Measurements from ENCODE around the gene ZNF385B. TPM values are rescaled to one million over a fixed set of nuclear protein-coding genes. Genes with fewer than 3 reads are reported as not detected.

The ZNF385B gene
- total and polyA plus RNA-seq, 10 of the 15 experiments (the other 5 are each of a cell fraction or from before 2014, with no cell fraction given), result not detected

- SMC1A ChIA-PET (ENCODE audit: uncharacterized antibody, unreplicated experiment), result no interaction called here
- Histone ChIP-seq H3K9me3 (replicated peaks; ENCODE audit: control insufficient read depth, insufficient read depth, low read length) (no peaks in the 10 kb centered on the region), H3K36me3 (ENCODE audit: control insufficient read depth in 2 of 2, insufficient read depth in 2 of 2, low read length in 1 of 2) (no peaks in the 10 kb centered on the region), H3K9ac (ENCODE audit: control insufficient read depth, insufficient read depth, low read length) (no peak overlapping the region), H3K4me3 (no peak overlapping the region), H3K4me1 (ENCODE audit: control insufficient read depth, insufficient read depth, low read length) (no peaks in the 10 kb centered on the region), H2AFZ (ENCODE audit: control insufficient read depth, low read depth, low read length) (no peak overlapping the region), H4K20me1 (ENCODE audit: control insufficient read depth, insufficient read depth) (no peaks in the 10 kb centered on the region), H3K4me2 (ENCODE audit: control insufficient read depth, insufficient read depth) (no peak overlapping the region), H3K27ac (ENCODE audit: control insufficient read depth, insufficient read depth) (no peak overlapping the region), H3K79me2 (ENCODE audit: control insufficient read depth, insufficient read depth, low read length) (no peaks in the 10 kb centered on the region), H3K27me3 (replicated peaks in 1 of 2; ENCODE audit: control insufficient read depth in 2 of 2, insufficient read depth in 2 of 2, low read length in 1 of 2) (no peaks in the 10 kb centered on the region; a peak in 1 of 4 replicates)
- CTCF ChIA-PET, result no interaction called here
- no TSS peak for BruUV-seq (replicated peaks)
- RAD21 ChIA-PET (ENCODE audit: unreplicated experiment), result no interaction called here
- 17% methylated on average over 2 of the region's 2 CpGs for WGBS (ENCODE audit: insufficient coverage, insufficient replicate concordance, low lambda C conversion rate, missing lambda C conversion rate)
- in situ Hi-C loops (cut with MboI) (no loop called here), intact Hi-C loops (cut with micrococcal nuclease; ENCODE audit: unreplicated experiment) (no loop called here)
- FAIRE-seq (no peak), ATAC-seq (no peak), DNase-seq (ENCODE audit: low read depth, low spot score) (no peak)
- POLR2A ChIA-PET, result no interaction called here
- TF ChIP-seq TCF7 (IDR thresholded peaks at IDR 0.05; ENCODE audit: borderline replicate concordance) (no peak), BMI1 (IDR thresholded peaks at IDR 0.05; ENCODE audit: borderline replicate concordance) (no peak), SKIL (IDR thresholded peaks at IDR 0.05; ENCODE audit: low read depth, poor library complexity, severe bottlenecking) (no peak)
Observed at GRCh38 chr2:179545024-179545423, 316.4 kb downstream of the ZNF385B start.

GRCh38 chr2:179543361-179543901 lies 318.0 kb downstream of the ZNF385B start:
- Histone ChIP-seq H2AFZ (ENCODE audit: control insufficient read depth, low read depth, low read length) (no peak overlapping the region), H3K4me2 (ENCODE audit: control insufficient read depth, insufficient read depth) (no peak overlapping the region), H3K36me3 (ENCODE audit: control insufficient read depth in 2 of 2, insufficient read depth in 2 of 2, low read length in 1 of 2) (no peaks in the 10 kb centered on the region), H3K27me3 (replicated peaks in 1 of 2; ENCODE audit: control insufficient read depth in 2 of 2, insufficient read depth in 2 of 2, low read length in 1 of 2) (no peaks in the 10 kb centered on the region), H3K4me1 (ENCODE audit: control insufficient read depth, insufficient read depth, low read length) (no peaks in the 10 kb centered on the region), H3K9me3 (replicated peaks; ENCODE audit: control insufficient read depth, insufficient read depth, low read length) (no peaks in the 10 kb centered on the region), H3K27ac (ENCODE audit: control insufficient read depth, insufficient read depth) (no peak overlapping the region), H3K79me2 (ENCODE audit: control insufficient read depth, insufficient read depth, low read length) (no peaks in the 10 kb centered on the region), H3K4me3 (no peak overlapping the region), H3K9ac (ENCODE audit: control insufficient read depth, insufficient read depth, low read length) (no peak overlapping the region), H4K20me1 (ENCODE audit: control insufficient read depth, insufficient read depth) (no peaks in the 10 kb centered on the region)
- CTCF ChIA-PET, result no interaction called here
- no peak for DNase-seq (ENCODE audit: low read depth, low spot score)
- WGBS (ENCODE audit: insufficient coverage, insufficient replicate concordance, low lambda C conversion rate, missing lambda C conversion rate), result 0% methylated on average over 3 of the region's 3 CpGs
- RAD21 ChIA-PET (ENCODE audit: unreplicated experiment), result no interaction called here
- TF ChIP-seq RAD21 (IDR thresholded peaks at IDR 0.05; ENCODE audit: insufficient read depth, low read depth, low read length) (no peak), RELA (IDR thresholded peaks at IDR 0.05; ENCODE audit: borderline replicate concordance, partially characterized antibody) (no peak), ATF7 (IDR thresholded peaks at IDR 0.05; ENCODE audit: low read depth) (no peak), CHD4 (IDR thresholded peaks at IDR 0.05) (no peak), BMI1 (IDR thresholded peaks at IDR 0.05; ENCODE audit: borderline replicate concordance) (no peak), CHD2 (IDR thresholded peaks at IDR 0.05; ENCODE audit: borderline replicate concordance, low read depth, low read length) (no peak)
- no peak for FAIRE-seq
- BruUV-seq (replicated peaks), result no TSS peak
- SMC1A ChIA-PET (ENCODE audit: uncharacterized antibody, unreplicated experiment), result no interaction called here
- no peak for ATAC-seq
- in situ Hi-C loops (cut with MboI), result no loop called here
- POLR2A ChIA-PET, result no interaction called here
- intact Hi-C loops (cut with micrococcal nuclease; ENCODE audit: unreplicated experiment), result no loop called here
